ENCODE results near the gene NDUFB8.

Gene NDUFB8

GRCh38 chr10:100502926-100503494 is 26.7 kb downstream of the NDUFB8 start:
- no peak for TF ChIP-seq POLR2AphosphoS5 (IDR thresholded peaks at IDR 0.05; ENCODE audit: low read depth, low read length)
- TF ChIP-seq REST (IDR thresholded peaks at IDR 0.05; ENCODE audit: insufficient read depth in 1 of 2, low read depth in 2 of 2, low read length in 2 of 2): no peak
- TF ChIP-seq FOXP2 (optimal IDR thresholded peaks at IDR 0.05; ENCODE audit: borderline replicate concordance, extremely low read depth, extremely low read length, insufficient read depth): no peak

- no peak for TF ChIP-seq SIN3A (IDR thresholded peaks at IDR 0.05; ENCODE audit: borderline replicate concordance, insufficient read depth, low read length)
- no peak for TF ChIP-seq TAF1 (IDR thresholded peaks at IDR 0.05; ENCODE audit: borderline replicate concordance, insufficient read depth, low read length)
- TF ChIP-seq REST (IDR thresholded peaks at IDR 0.05; ENCODE audit: insufficient read depth in 1 of 2, low read depth in 2 of 2, low read length in 2 of 2): no peak
- no peak for TF ChIP-seq POLR2AphosphoS5 (IDR thresholded peaks at IDR 0.05; ENCODE audit: low read depth, low read length)
- no peak for TF ChIP-seq FOXP2 (optimal IDR thresholded peaks at IDR 0.05; ENCODE audit: borderline replicate concordance, extremely low read depth, extremely low read length, insufficient read depth)
These were observed 28.2 kb downstream of the NDUFB8 start for GRCh38 chr10:100501423-100501822.

GRCh38 chr10:100498059-100498458 is 31.6 kb downstream of the NDUFB8 start:
- TF ChIP-seq REST (IDR thresholded peaks at IDR 0.05; ENCODE audit: insufficient read depth in 1 of 2, low read depth in 2 of 2, low read length in 2 of 2) (no peak), TAF1 (IDR thresholded peaks at IDR 0.05; ENCODE audit: borderline replicate concordance, insufficient read depth, low read length) (no peak), SIN3A (IDR thresholded peaks at IDR 0.05; ENCODE audit: borderline replicate concordance, insufficient read depth, low read length) (no peak), FOXP2 (optimal IDR thresholded peaks at IDR 0.05; ENCODE audit: borderline replicate concordance, extremely low read depth, extremely low read length, insufficient read depth) (no peak), POLR2AphosphoS5 (IDR thresholded peaks at IDR 0.05; ENCODE audit: low read depth, low read length) (no peak)

GRCh38 chr10:100496567-100496966 is 33.1 kb downstream of the NDUFB8 start:
- no peak for TF ChIP-seq FOXP2 (optimal IDR thresholded peaks at IDR 0.05; ENCODE audit: borderline replicate concordance, extremely low read depth, extremely low read length, insufficient read depth)
- TF ChIP-seq POLR2AphosphoS5 (IDR thresholded peaks at IDR 0.05; ENCODE audit: low read depth, low read length): no peak
- no peak for TF ChIP-seq TAF1 (IDR thresholded peaks at IDR 0.05; ENCODE audit: borderline replicate concordance, insufficient read depth, low read length)
- no peak for TF ChIP-seq REST (IDR thresholded peaks at IDR 0.05; ENCODE audit: insufficient read depth in 1 of 2, low read depth in 2 of 2, low read length in 2 of 2)
- TF ChIP-seq SIN3A (IDR thresholded peaks at IDR 0.05; ENCODE audit: borderline replicate concordance, insufficient read depth, low read length): no peak

GRCh38 chr10:100490531-100490930 is 39.1 kb downstream of the NDUFB8 start:
- TF ChIP-seq REST (IDR thresholded peaks at IDR 0.05; ENCODE audit: insufficient read depth in 1 of 2, low read depth in 2 of 2, low read length in 2 of 2): no peak
- TF ChIP-seq POLR2AphosphoS5 (IDR thresholded peaks at IDR 0.05; ENCODE audit: low read depth, low read length): no peak
- no peak for TF ChIP-seq FOXP2 (optimal IDR thresholded peaks at IDR 0.05; ENCODE audit: borderline replicate concordance, extremely low read depth, extremely low read length, insufficient read depth)
- no peak for TF ChIP-seq TAF1 (IDR thresholded peaks at IDR 0.05; ENCODE audit: borderline replicate concordance, insufficient read depth, low read length)

Data from PFSK-1 (cell line).